Measurements from ENCODE around the gene GJC2.

DNA sequence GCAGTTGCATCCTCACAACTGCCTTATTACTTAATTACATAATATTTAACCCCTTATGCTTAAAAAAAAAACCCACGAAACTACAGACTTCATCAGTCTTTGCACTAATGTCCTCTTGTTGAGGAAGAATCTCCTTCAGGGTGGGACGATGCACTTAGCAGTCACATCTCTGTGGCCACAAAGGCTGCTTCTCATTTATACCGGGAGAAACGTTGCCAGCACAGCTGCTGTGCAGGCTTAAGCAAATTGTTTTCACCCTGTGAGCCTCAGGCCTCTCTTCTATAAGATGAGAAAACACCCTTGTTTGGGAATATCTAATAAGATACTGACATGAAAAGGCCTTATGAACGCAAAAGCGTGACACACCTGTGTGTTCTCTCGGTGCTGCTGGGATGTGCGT lies 55.2 kb downstream of the GJC2 start:
- TF ChIP-seq, protein P1, sequence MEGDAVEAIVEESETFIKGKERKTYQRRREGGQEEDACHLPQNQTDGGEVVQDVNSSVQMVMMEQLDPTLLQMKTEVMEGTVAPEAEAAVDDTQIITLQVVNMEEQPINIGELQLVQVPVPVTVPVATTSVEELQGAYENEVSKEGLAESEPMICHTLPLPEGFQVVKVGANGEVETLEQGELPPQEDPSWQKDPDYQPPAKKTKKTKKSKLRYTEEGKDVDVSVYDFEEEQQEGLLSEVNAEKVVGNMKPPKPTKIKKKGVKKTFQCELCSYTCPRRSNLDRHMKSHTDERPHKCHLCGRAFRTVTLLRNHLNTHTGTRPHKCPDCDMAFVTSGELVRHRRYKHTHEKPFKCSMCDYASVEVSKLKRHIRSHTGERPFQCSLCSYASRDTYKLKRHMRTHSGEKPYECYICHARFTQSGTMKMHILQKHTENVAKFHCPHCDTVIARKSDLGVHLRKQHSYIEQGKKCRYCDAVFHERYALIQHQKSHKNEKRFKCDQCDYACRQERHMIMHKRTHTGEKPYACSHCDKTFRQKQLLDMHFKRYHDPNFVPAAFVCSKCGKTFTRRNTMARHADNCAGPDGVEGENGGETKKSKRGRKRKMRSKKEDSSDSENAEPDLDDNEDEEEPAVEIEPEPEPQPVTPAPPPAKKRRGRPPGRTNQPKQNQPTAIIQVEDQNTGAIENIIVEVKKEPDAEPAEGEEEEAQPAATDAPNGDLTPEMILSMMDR (IDR thresholded peaks at IDR 0.05): no peak
- TF ChIP-seq POLR2A (IDR thresholded peaks at IDR 0.05): no peak

Measured in testis (tissue), 2 donors.